Keratinocyte (primary cell): ENCODE results near the gene ANTKMT.

Experiments
- CTCF ChIP-seq, 3 experiments: IDR thresholded peaks in 1 of 3; conservative IDR thresholded peaks in 1 of 3; optimal IDR thresholded peaks in 1 of 3; 2 replicates in 2 of 3; 3 replicates in 1 of 3; pipeline versions ENCODE3 to v1.5.1; 2011; ENCODE audit warnings: low read length in 3 of 3, mild to moderate bottlenecking in 3 of 3, moderate library complexity in 2 of 3, control low read depth in 1 of 3, inconsistent platforms in 1 of 3; ENCODE audit not compliant: insufficient read depth in 2 of 3; ENCODE audit errors: extremely low read depth in 1 of 3
- EZH2 ChIP-seq: IDR thresholded peaks from one replicate; pipeline ENCODE4 v1.6.1; 2012; ENCODE audit warnings: inconsistent platforms, mild to moderate bottlenecking, low read length, moderate library complexity

- TF ChIP-seq CTCF (optimal IDR thresholded peaks at IDR 0.05 in 1 of 3, IDR thresholded peaks at IDR 0.05 in 1 of 3, conservative IDR thresholded peaks at IDR 0.05 in 1 of 3; ENCODE audit: extremely low read depth in 1 of 3, insufficient read depth in 2 of 3, low read length in 3 of 3) (no peak), EZH2 (no peak)
Observed at GRCh38 chr16:679814-680624, 40.9 kb upstream of the ANTKMT start, which contains the start of gene STUB1.
